Mucosa of rectum (tissue), 2 donors: ENCODE data around the gene ZNF26.
A peak's percentile ranks its signal among the peaks of the same experiment; 100 is the strongest.
"Not testable (repeated sequence)": the region's sequence is repeated elsewhere in the genome, so short reads cannot be mapped to it uniquely, and the experiment has no call there.

Source experiments
- H3K27ac ChIP-seq, 2 donors: one replicate each; pipeline ENCODE4 v1.7.0; 2013; ENCODE audit warnings: inconsistent platforms in 2 of 2, low read depth in 2 of 2, low read length in 2 of 2
- H3K27me3 ChIP-seq, 2 donors: one replicate each; pipeline ENCODE4 v1.7.0; 2013; ENCODE audit warnings: low read length in 2 of 2; ENCODE audit not compliant: control insufficient read depth in 2 of 2, insufficient read depth in 2 of 2
- H3K36me3 ChIP-seq, 2 donors: one replicate each; pipeline ENCODE4 v1.7.0; 2013; ENCODE audit warnings: low read length in 2 of 2; ENCODE audit not compliant: control insufficient read depth in 2 of 2, insufficient read depth in 2 of 2
- H3K4me1 ChIP-seq, 2 donors: one replicate each; pipeline ENCODE4 v1.7.0; 2013; ENCODE audit warnings: low read length in 2 of 2, mild to moderate bottlenecking in 1 of 2; ENCODE audit not compliant: control insufficient read depth in 2 of 2, insufficient read depth in 2 of 2
- H3K4me3 ChIP-seq, 2 donors: one replicate each; pipeline ENCODE4 v1.7.0; 2013; ENCODE audit warnings: low read length in 2 of 2
- H3K9ac ChIP-seq, 2 donors: one replicate each; pipeline ENCODE4 v1.7.0; 2013; ENCODE audit warnings: low read length in 2 of 2, low read depth in 1 of 2, mild to moderate bottlenecking in 1 of 2
- H3K9me3 ChIP-seq, 2 donors: one replicate each; pipeline ENCODE4 v1.7.0; 2013; ENCODE audit warnings: low read length in 2 of 2; ENCODE audit not compliant: control insufficient read depth in 2 of 2
- donor health status: healthy.
- donor health status: Normal muscosa, but diverticular disease.

Gene ZNF26

GRCh38 chr12:132955094-132956010 lies 30.8 kb upstream of the ZNF26 start:
- Histone ChIP-seq H3K27me3 (no peaks in the 10 kb centered on the region), H3K4me1 (peaks cover 4 to 10% of the 10 kb centered on the region in 2 donors), H3K9ac (peak overlapping the region; percentile 69 to 79), H3K27ac (peak overlapping the region; percentile 48 to 84), H3K36me3 (peaks cover 9 to 10% of the 10 kb centered on the region in 2 donors), H3K9me3 (peaks cover 16 to 20% of the 10 kb centered on the region in 2 donors), H3K4me3 (peak overlapping the region; percentile 83 to 92)

- H3K36me3 ChIP-seq: peaks cover 2 to 8% of the 10 kb centered on the region in 2 donors
- peak within 1 kb of the TSS; percentile 76 to 79 for H3K9ac ChIP-seq
- peaks cover 4 to 10% of the 10 kb centered on the region in 2 donors for H3K4me1 ChIP-seq
- H3K9me3 ChIP-seq: peaks cover 8 to 11% of the 10 kb centered on the region in 2 donors
- no peaks in the 10 kb centered on the region for H3K27me3 ChIP-seq
- H3K4me3 ChIP-seq: peak within 1 kb of the TSS; percentile 92 to 95
- H3K27ac ChIP-seq: peak within 1 kb of the TSS; percentile 77 to 84
These were observed 30.0 kb upstream of the ZNF26 start, which contains the start of gene ZNF605 for GRCh38 chr12:132956011-132956788. ZNF605 (minus strand) TSS chr12:132956306; CDS start chr12:132945635, 10,671 bp downstream.

GRCh38 chr12:132961790-132962189 lies 24.4 kb upstream of the ZNF26 start:
- not testable (repeated sequence) for H3K9ac ChIP-seq, H3K36me3 ChIP-seq, H3K4me3 ChIP-seq, H3K4me1 ChIP-seq, H3K27ac ChIP-seq, H3K9me3 ChIP-seq, H3K27me3 ChIP-seq

- H3K27me3 ChIP-seq, H3K27ac ChIP-seq, H3K9ac ChIP-seq, H3K4me1 ChIP-seq, H3K4me3 ChIP-seq, H3K36me3 ChIP-seq: not testable (repeated sequence)
- peaks cover 0 to 11% of the 10 kb centered on the region in 2 donors for H3K9me3 ChIP-seq
These were observed 22.2 kb upstream of the ZNF26 start for GRCh38 chr12:132963947-132964346.

GRCh38 chr12:132965796-132966195 lies 20.4 kb upstream of the ZNF26 start:
- Histone ChIP-seq H3K27ac (no peak overlapping the region), H3K4me3 (no peak overlapping the region), H3K36me3 (no peaks in the 10 kb centered on the region), H3K27me3 (no peaks in the 10 kb centered on the region), H3K9me3 (peaks cover 0 to 11% of the 10 kb centered on the region in 2 donors), H3K4me1 (no peaks in the 10 kb centered on the region), H3K9ac (no peak overlapping the region)

GRCh38 chr12:132966676-132967415 lies 19.3 kb upstream of the ZNF26 start:
- no peaks in the 10 kb centered on the region for H3K27me3 ChIP-seq
- H3K4me1 ChIP-seq: no peaks in the 10 kb centered on the region
- H3K36me3 ChIP-seq: no peaks in the 10 kb centered on the region
- H3K27ac ChIP-seq: no peak overlapping the region
- peaks cover 0 to 11% of the 10 kb centered on the region in 2 donors for H3K9me3 ChIP-seq
- H3K4me3 ChIP-seq: no peak overlapping the region
- H3K9ac ChIP-seq: no peak overlapping the region

- Histone ChIP-seq H3K27ac (no peak overlapping the region), H3K27me3 (no peaks in the 10 kb centered on the region), H3K4me3 (no peak overlapping the region), H3K9ac (no peak overlapping the region), H3K4me1 (no peaks in the 10 kb centered on the region), H3K36me3 (no peaks in the 10 kb centered on the region), H3K9me3 (peaks cover 0 to 11% of the 10 kb centered on the region in 2 donors)
These were observed 18.4 kb upstream of the ZNF26 start for GRCh38 chr12:132967736-132968135.

- Histone ChIP-seq H3K9me3 (peaks cover 0 to 9% of the 10 kb centered on the region in 2 donors), H3K9ac (no peak overlapping the region), H3K27ac (no peak overlapping the region)
These were observed 13.8 kb upstream of the ZNF26 start for GRCh38 chr12:132972374-132972773.

GRCh38 chr12:132976870-132977269 lies 9.3 kb upstream of the ZNF26 start:
- not testable (repeated sequence) for H3K4me1 ChIP-seq, H3K27me3 ChIP-seq, H3K9me3 ChIP-seq, H3K36me3 ChIP-seq, H3K27ac ChIP-seq, H3K4me3 ChIP-seq, H3K9ac ChIP-seq

More at GRCh38 chr12:132972374-132972773, 13.8 kb upstream of the ZNF26 start:
- no peaks in the 10 kb centered on the region for H3K27me3 ChIP-seq
- H3K4me1 ChIP-seq: no peaks in the 10 kb centered on the region
- no peak overlapping the region for H3K4me3 ChIP-seq
- no peaks in the 10 kb centered on the region for H3K36me3 ChIP-seq
